ENCODE data around the gene TBL1X.

The TBL1X gene

DNA sequence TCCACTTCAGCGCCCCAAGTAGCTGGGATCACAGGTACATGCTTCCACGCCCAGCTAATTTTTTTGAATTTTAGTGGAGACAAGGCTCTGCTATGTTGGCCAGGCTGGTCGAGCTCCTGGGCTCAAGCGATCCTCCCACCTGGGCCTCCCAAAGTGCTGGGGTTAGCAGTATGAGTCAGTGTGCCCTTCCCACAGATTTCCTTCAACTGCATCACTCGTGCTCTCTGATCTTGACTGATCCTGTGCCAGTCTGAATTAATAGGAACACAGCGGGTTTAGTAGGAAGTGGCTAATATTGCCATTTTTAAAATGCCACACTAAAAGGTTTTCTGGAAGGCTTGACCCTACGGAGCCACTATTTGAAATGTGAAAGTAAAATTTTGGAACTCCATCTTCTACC lies 317.1 kb downstream of the TBL1X start:
- DNase-seq, result no peak

DNA sequence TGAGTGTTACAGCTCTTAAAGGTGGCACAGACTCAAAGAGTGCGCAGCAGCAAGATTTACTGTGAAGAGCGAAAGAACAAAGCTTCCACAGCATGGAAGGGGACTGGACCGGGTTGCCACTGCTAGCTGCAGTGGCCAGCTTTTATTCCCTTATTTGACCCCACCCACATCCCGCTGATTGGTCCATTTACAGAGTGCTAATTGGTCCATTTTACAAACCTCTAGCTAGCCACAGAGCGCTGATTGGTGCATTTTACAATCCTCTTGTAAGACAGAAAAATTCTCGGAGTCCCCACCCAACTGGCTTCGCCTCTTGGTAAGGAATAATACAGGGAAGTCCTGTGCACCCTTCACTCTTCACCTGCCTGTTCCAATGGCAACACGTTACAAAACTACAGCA lies 319.5 kb downstream of the TBL1X start:
- no peak for DNase-seq

DNA sequence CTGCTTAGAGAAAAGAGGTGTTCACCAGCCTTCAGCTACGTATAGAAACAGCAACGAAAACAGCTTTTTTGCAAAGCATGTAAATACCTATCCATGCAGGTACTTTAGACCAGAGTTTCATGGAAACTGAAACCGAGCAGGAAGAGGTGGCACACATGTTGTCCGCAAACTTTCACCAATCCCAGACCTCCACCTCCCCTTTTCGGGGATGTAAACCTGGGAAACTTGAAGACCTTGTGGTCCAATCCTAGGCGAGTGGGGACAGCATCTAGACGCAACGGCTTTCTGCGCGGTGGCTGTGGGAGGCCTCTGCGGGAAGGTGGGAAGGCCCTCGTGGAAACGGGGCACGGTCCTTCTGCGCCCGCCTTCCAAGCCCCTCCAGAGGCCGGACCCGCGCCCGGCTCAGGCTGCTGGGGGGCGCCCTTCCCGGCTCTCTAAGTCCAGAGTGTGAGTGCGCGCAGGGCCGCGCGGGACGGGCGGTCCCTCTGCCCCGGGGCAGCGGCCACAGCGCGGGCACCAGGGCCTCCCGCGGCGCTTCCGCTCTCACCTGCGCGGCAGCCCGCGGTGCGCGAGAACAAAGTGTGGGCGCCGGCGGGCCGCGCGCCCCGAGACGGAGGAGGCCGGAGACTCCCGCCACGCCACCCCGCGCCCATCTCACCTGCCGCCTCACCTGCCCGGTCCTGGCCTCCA lies 320.5 kb downstream of the TBL1X start:
- DNase-seq, result no peak

DNA sequence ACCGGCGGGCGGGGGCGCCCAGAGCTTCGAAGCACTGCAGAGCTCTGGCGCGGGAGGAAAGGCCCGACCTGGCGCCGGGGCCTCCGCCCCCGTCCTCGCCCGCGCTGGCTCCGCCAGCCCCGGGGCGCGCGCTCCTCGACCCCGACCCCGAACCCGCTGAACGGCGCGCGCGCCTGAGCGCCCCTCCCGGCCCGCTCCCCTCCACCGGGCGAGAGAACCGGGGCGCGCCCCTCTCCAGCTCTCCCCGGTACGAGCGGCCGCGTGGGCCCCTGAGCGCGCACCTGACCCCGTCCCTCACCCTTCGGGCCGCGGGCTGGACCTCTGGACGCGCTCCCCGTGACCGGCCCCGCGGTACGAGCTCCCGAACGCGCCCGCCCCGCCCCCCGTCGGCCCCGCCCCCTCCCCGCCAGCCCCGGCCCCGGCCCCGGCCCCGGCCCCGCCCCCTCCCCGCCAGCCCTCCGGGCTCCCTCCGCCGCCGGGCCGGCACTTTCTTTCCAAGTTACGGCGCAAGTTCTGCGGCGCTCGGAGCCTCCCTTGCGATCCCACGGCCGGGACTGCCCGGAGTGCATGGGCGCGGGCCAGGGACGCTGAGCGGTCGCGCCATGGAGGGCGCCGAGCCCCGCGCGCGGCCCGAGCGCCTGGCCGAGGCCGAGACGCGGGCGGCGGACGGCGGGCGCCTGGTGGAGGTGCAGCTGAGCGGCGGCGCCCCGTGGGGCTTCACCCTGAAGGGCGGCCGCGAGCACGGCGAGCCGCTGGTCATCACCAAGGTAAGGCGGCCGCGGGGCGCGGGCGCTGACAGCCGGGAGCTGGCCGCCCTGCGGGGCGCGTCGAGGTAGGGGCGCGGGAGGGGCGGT lies 321.3 kb downstream of the TBL1X start, which contains the start of gene SHROOM2:
Gene SHROOM2 (plus strand): TSS at position 486 of the 854 bp plus-strand sequence. CDS start 117 bp downstream, at position 603.
- peak in 1 of 2 experiments; percentile 20 for DNase-seq

DNA sequence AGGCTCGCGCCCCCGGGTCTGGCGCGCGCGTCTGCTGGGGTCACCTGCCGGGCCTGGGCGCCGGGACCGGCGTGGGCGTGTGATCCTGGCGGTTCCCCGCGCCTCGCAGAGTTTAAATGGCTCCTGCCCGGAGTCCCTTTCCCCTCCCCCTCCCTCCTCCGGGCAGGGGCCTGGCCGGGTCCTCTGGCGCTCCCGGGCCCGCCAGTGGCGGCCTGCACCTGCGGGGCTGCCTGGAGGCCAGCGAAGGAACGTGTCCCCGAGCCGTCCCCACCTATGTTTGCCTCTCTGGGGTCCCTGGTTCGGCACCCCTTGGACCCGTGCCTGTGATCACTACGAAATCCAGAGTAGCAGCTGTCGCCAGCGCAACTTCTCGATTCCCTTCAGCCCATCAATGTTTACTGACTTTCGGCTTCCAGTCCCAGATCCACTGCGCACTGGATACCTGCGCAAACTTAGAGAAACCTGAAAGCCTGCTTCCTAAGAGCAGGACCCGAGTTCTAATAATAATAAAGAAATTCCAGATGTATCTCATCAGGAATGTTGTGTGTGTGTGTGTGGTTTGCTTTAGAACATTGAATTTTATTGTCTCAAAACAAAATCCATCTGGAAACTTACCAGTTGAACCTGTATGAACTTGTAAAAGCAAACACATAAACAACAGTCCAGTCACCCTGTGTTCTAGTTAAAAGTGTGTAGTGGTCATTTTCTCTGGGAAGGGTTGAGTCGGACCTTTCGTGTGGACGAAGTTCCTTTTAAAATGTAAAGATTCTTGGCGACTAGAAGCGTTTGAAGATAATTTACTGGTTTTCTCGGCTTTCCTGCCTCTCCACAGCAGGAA lies 322.2 kb downstream of the TBL1X start:
- DNase-seq, result no peak

DNA sequence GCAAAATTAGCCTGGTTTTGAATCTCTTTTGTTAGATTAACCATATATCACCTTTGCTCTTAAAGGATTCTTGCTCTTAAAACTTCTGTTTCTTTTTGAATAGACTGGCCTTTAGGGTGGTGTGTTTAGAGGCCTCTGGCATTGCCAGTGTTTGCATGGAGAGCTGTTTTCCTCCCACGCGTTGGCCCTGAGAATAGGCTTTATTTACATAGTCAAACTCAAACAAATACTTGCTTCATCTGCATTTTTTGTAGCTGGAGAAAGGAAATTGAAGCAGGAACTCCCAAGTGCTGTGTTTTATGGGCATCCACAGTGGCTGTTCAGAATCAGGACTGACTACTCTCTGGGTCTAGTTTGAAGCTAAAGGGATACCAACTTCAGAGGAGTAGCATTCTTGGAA lies 324.1 kb downstream of the TBL1X start:
- no peak for DNase-seq

DNA sequence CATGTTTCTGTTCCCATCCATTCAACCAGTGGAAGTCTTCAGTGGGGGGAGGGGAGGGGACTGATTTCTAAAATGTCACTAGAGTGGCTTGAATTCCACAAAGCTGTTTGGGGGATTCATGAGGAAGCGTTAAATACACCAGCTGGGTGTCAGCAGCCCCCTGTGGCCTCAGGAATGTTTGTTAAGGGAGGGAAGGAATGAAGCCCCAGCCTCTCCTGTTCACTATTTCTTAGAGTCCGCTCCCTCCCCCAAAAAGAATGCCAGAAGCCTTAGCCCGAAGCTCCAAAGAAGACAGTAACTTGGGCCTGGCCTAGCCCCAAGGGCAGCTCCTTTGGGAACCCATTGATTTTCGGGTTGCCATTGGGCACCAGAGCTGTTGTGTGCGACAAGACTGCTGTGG lies 324.7 kb downstream of the TBL1X start:
- no peak for DNase-seq
